ENCODE results near the gene PIEZO1.

GRCh38 chr16:88720396-88720970 is 64.5 kb downstream of the PIEZO1 start:
- TF ChIP-seq CTCF (IDR thresholded peaks at IDR 0.05) (no peak), POLR2AphosphoS5 (IDR thresholded peaks at IDR 0.05) (no peak), POLR2A (IDR thresholded peaks at IDR 0.05) (no peak)
